Activated T-cell treated with anti-CD3 and anti-CD28 coated beads, Interleukin-2, amount 50 U/mL, for 4 hours (primary cell): ENCODE measurements around the gene PCDHGB5. TPM values are rescaled to one million over a fixed set of nuclear protein-coding genes. Genes with fewer than 3 reads are reported as not detected.

ENCODE experiments used
- ATAC-seq, 2 donors: fragments of 200-7000 bp; cut with Tn5 transposase; one replicate each; pipeline ENCODE4 v1.10.0; 2021
- DNase-seq: peaks from one replicate; pipeline ENCODE4 v3.0.0-alpha.2; 2020
- H3K27me3 Mint-ChIP-seq: one replicate; pipeline ENCODE4 v1.8.0; 2021; ENCODE audit warnings: low read depth, mixed read lengths
- H3K36me3 Mint-ChIP-seq: one replicate; pipeline ENCODE4 v1.8.0; 2022; ENCODE audit warnings: mixed read lengths; ENCODE audit not compliant: insufficient read depth
- H3K4me1 Mint-ChIP-seq: one replicate; pipeline ENCODE4 v1.8.0; 2021; ENCODE audit warnings: low read depth, mixed read lengths
- H3K4me3 Mint-ChIP-seq: one replicate; pipeline ENCODE4 v1.8.0; 2021; ENCODE audit warnings: mild to moderate bottlenecking, moderate library complexity, mixed read lengths
- H3K9me3 Mint-ChIP-seq: one replicate; pipeline ENCODE4 v1.8.0; 2021; ENCODE audit warnings: mixed read lengths
- total RNA-seq, 3 donors: library from RNA; stranded (reverse); gene quantifications; one replicate each; pipeline ENCODE4 v1.2.1, GENCODE V29; 2021

PCDHGB5 gene
- total RNA-seq, 3 donors from 2014 or later = 0.26 to 0.91 (median 0.27) TPM

DNA sequence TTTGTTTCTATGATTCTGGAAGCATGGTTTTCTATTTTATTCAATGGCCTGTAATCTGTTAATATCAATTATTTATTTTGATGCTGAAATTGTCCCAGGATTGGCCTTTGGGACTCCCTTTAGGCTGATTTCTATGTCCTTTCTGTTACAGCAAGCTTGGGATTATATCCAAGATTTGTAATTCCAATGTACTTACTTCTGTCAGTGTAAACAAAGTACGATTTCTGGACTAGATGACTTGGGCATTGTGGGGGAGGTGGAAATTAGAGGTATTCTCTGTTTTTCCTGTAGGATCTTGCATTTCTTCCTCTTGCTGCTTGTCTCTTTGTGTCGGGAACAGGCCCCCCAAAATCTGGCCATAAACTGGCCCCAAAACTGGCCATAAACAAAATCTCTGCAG, 36.3 kb downstream of the PCDHGB5 start:
- H3K4me1 Mint-ChIP-seq = peaks cover 7% of the 10 kb centered on the region
- no peak overlapping the region for H3K4me3 Mint-ChIP-seq
- H3K36me3 Mint-ChIP-seq = peaks cover 2% of the 10 kb centered on the region
- H3K9me3 Mint-ChIP-seq = peaks cover 29% of the 10 kb centered on the region
- DNase-seq = no peak
- H3K27me3 Mint-ChIP-seq = peaks cover 52% of the 10 kb centered on the region
- no peak for ATAC-seq

DNA sequence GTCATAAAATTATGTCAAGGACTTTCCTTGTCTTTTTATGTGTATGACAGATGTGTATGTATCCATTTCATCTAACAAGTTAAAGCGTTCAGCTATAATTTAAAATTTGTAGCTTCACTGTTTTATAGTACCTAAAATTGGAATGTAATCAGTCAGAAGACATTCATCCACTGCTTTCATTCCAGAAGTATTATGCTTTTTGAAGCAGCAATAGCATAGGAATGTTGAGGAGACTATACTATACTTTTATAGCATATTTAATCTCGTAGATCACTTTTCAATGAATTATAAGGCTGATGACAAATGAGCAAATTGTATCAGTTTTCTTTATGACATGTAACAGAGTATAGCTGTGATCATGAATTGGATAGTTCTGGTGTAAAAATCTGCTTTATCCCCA, 39.5 kb downstream of the PCDHGB5 start:
- Mint-ChIP-seq H3K36me3 (no peaks in the 10 kb centered on the region), H3K4me3 (no peak overlapping the region), H3K4me1 (no peaks in the 10 kb centered on the region), H3K27me3 (peaks cover 42% of the 10 kb centered on the region), H3K9me3 (peaks cover 13% of the 10 kb centered on the region)
- DNase-seq (no peak), ATAC-seq (no peak)

DNA sequence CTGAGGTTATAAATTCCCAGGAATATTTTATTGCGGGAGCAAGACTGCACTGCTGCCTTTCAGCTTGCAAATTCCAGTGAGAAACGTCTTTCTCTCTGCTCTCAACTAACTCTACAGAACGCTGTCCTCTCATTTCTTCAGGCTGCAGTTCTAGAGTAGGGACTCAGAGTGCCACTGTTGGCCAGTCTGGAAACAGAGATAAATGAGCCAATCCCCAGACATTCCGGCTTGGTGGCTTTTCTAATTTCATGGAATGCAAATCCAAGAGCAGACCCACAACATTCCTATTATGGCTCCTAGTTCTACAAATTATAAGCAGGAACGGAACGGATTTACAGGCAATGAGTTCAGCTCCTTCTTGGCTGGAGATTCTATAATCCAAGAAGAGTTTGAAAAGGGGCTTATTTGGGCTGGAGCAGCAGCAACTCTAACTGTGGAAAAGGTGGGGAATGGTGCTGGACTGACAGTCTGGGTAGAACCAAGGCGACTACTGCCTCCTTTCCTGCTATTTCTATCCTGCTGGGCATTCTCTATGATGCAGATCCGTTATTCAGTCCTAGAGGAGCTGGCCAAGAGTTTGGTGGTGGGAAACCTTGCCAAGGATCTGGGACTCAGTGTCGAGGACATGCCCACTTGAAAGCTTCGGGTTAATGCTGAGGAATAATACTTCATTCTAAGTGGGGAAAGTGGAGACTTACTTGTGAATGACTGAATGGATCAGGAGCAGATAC, 41.8 kb downstream of the PCDHGB5 start:
- Mint-ChIP-seq H3K4me1 (no peaks in the 10 kb centered on the region), H3K4me3 (no peak overlapping the region), H3K9me3 (peaks cover 7% of the 10 kb centered on the region), H3K36me3 (no peaks in the 10 kb centered on the region), H3K27me3 (peaks cover 30% of the 10 kb centered on the region)
- no peak for DNase-seq
- no peak for ATAC-seq

DNA sequence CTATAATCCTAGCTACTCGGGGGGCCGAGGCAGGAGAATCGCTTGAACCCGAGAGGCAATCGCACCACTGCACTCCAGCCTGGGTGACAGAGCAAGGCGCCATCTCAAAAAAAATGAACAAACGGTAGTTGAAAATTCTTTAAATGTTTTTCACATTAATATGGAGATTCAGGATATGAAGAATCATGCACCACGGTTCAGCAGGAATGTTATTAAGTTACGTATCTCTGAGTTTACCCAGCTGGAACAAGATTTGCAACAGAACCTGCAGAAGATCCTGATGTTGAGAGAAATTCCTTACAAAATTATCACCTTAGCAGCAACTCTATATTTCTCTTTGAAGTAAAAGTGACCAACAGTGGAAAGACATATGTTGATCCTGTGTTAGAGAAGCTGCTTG, 42.6 kb downstream of the PCDHGB5 start:
- Mint-ChIP-seq H3K9me3 (peaks cover 3% of the 10 kb centered on the region), H3K4me3 (no peak overlapping the region), H3K36me3 (no peaks in the 10 kb centered on the region), H3K4me1 (no peaks in the 10 kb centered on the region), H3K27me3 (peaks cover 33% of the 10 kb centered on the region)
- DNase-seq (no peak), ATAC-seq (no peak)

DNA sequence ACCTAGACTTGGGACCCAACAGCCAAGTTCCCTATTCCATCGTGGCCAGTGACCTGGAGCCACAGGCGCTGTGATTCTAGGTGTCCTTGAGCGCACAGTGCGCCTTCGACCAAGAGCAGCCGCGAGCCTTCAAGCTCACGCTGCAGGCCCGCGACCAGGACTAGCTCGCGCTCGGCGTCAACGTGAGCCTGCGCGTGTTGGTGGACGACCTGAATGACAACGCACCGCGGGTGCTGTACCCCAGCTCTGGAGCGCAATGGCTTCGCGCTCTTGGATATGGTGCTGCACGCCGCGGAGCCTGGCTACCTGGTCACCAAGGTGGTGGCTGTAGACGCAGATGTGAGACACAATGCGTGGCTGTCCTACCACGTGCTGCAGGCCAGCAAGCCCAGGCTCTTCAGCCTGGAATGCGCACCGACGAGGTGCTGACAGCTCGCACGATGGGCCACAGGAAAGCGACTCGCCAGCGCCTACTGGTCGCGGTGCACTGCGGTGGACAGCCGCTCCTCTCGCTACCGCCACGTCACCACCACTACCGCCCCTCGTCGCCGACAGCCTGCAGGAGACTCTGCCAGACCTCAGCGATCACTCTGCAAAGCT, 43.9 kb downstream of the PCDHGB5 start:
- DNase-seq (no peak), ATAC-seq (no peak)
- Mint-ChIP-seq H3K4me3 (no peak overlapping the region), H3K27me3 (peaks cover 37% of the 10 kb centered on the region), H3K9me3 (peaks cover 3% of the 10 kb centered on the region), H3K36me3 (no peaks in the 10 kb centered on the region), H3K4me1 (no peaks in the 10 kb centered on the region)

Other genes starting within 250 kb of the PCDHGB5 start
- gene PCDHB6, start 247.9 kb upstream of the PCDHGB5 start, total RNA-seq = under 1 TPM in 1 of 3 donors, not detected in 2; 0.05 TPM
- gene PCDHB7, start 225.3 kb upstream of the PCDHGB5 start, total RNA-seq = not detected
- not detected for gene PCDHB8, start 220.2 kb upstream of the PCDHGB5 start, total RNA-seq
- gene PCDHB16, start 215.6 kb upstream of the PCDHGB5 start, total RNA-seq = not detected
- gene PCDHB9, start 210.8 kb upstream of the PCDHGB5 start, total RNA-seq = not detected
- under 1 TPM in 1 of 3 donors, not detected in 2; 0.08 TPM for gene PCDHB10, start 205.6 kb upstream of the PCDHGB5 start, total RNA-seq
- gene PCDHB11, start 198.3 kb upstream of the PCDHGB5 start, total RNA-seq = not detected
- gene PCDHB12, start 189.2 kb upstream of the PCDHGB5 start, total RNA-seq = not detected
- under 1 TPM; 0.08 to 0.16 (median 0.10) TPM for gene PCDHB13, start 184.0 kb upstream of the PCDHGB5 start, total RNA-seq
- gene PCDHB14, start 174.6 kb upstream of the PCDHGB5 start, total RNA-seq = under 1 TPM in 2 of 3 donors, not detected in 1; 0.08 TPM
- under 1 TPM in 1 of 3 donors, not detected in 2; 0.08 TPM for gene PCDHB15, start 152.6 kb upstream of the PCDHGB5 start, total RNA-seq
- under 1 TPM in 1 of 3 donors, not detected in 2; 0.18 TPM for gene SLC25A2, start 93.9 kb upstream of the PCDHGB5 start, total RNA-seq
- gene TAF7, start 77.2 kb upstream of the PCDHGB5 start, total RNA-seq = 10 to 100 TPM; 64.8 to 73.8 (median 70.4) TPM
- under 1 TPM; 0.05 to 0.11 (median 0.11) TPM for gene PCDHGA1, start 67.4 kb upstream of the PCDHGB5 start, total RNA-seq
- under 1 TPM in 1 of 3 donors, not detected in 2; 0.05 TPM for gene PCDHGA2, start 59.2 kb upstream of the PCDHGB5 start, total RNA-seq
- not detected for gene PCDHGA3, start 54.1 kb upstream of the PCDHGB5 start, total RNA-seq
- gene PCDHGB1, start 47.8 kb upstream of the PCDHGB5 start, total RNA-seq = under 1 TPM in 1 of 3 donors, not detected in 2; 0.13 TPM
- gene PCDHGA4, start 42.9 kb upstream of the PCDHGB5 start, total RNA-seq = under 1 TPM; 0.08 to 0.30 (median 0.08) TPM
- gene PCDHGB2, start 38.0 kb upstream of the PCDHGB5 start, total RNA-seq = under 1 TPM; 0.13 to 0.43 (median 0.40) TPM
- gene PCDHGA5, start 33.8 kb upstream of the PCDHGB5 start, total RNA-seq = under 1 TPM; 0.05 to 0.13 (median 0.08) TPM
- gene PCDHGB3, start 27.7 kb upstream of the PCDHGB5 start, total RNA-seq = under 1 TPM; 0.10 to 0.19 (median 0.13) TPM
- gene PCDHGA6, start 24.1 kb upstream of the PCDHGB5 start, total RNA-seq = under 1 TPM; 0.13 to 0.27 (median 0.18) TPM
- under 1 TPM in 2 of 3 donors, not detected in 1; 0.08 to 0.11 TPM for gene PCDHGA7, start 15.2 kb upstream of the PCDHGB5 start, total RNA-seq
- gene PCDHGB4, start 10.2 kb upstream of the PCDHGB5 start, total RNA-seq = under 1 TPM; 0.08 to 0.22 (median 0.20) TPM
- gene PCDHGA8, start 5.3 kb upstream of the PCDHGB5 start, total RNA-seq = not detected
- under 1 TPM; 0.13 to 0.18 (median 0.16) TPM for gene PCDHGA9, start 4.8 kb downstream of the PCDHGB5 start, total RNA-seq
- under 1 TPM; 0.08 to 0.22 (median 0.18) TPM for gene PCDHGB6, start 10.1 kb downstream of the PCDHGB5 start, total RNA-seq
- gene PCDHGA10, start 15.0 kb downstream of the PCDHGB5 start, total RNA-seq = under 1 TPM; 0.25 to 0.68 (median 0.40) TPM
- gene PCDHGB7, start 19.7 kb downstream of the PCDHGB5 start, total RNA-seq = under 1 TPM in 1 of 3 donors, not detected in 2; 0.15 TPM
- gene PCDHGA11, start 23.1 kb downstream of the PCDHGB5 start, total RNA-seq = under 1 TPM; 0.05 to 0.13 (median 0.05) TPM
- gene PCDHGA12, start 32.6 kb downstream of the PCDHGB5 start, total RNA-seq = under 1 TPM; 0.11 to 0.24 (median 0.20) TPM
- gene PCDHGC3, start 78.0 kb downstream of the PCDHGB5 start, total RNA-seq = under 1 TPM; 0.22 to 0.55 (median 0.48) TPM
- not detected for gene PCDHGC4, start 87.1 kb downstream of the PCDHGB5 start, total RNA-seq
- gene PCDHGC5, start 91.1 kb downstream of the PCDHGB5 start, total RNA-seq = not detected
- 100 to 1,000 TPM; 243 to 289 (median 269) TPM for gene DIAPH1, start 221.1 kb downstream of the PCDHGB5 start, total RNA-seq
- gene HDAC3, start 238.9 kb downstream of the PCDHGB5 start, total RNA-seq = 10 to 100 TPM; 66.1 to 73.8 (median 71.7) TPM
- 10 to 100 TPM; 25.8 to 30.4 (median 29.5) TPM for gene RELL2, start 239.1 kb downstream of the PCDHGB5 start, total RNA-seq